HepG2 (cell line): ENCODE measurements around the gene IRF3. TPM values are rescaled to one million over a fixed set of nuclear protein-coding genes. Genes with fewer than 3 reads are reported as not detected.
A peak's percentile ranks its signal among the peaks of the same experiment; 100 is the strongest.

ENCODE experiments used
- BHLHE40 ChIP-seq: IDR thresholded peaks from 2 replicates; pipeline ENCODE4 v1.6.1; 2011; ENCODE audit warnings: low read length, improper control_type of control experiment
- CREB3 ChIP-seq: sonication (generic); formaldehyde crosslinking; IDR thresholded peaks from 2 replicates; pipeline ENCODE4 v1.5.0; 2020; ENCODE audit warnings: missing genetic modification reagents
- GPN1 ChIP-seq: sonication (generic); formaldehyde crosslinking; IDR thresholded peaks from 2 replicates; pipeline ENCODE4 v1.5.1; 2020; ENCODE audit warnings: missing genetic modification reagents, borderline replicate concordance
- HDAC2 ChIP-seq: sonication (generic); formaldehyde crosslinking; IDR thresholded peaks from 2 replicates; pipeline ENCODE4 v1.4.0; 2020; ENCODE audit warnings: missing genetic modification reagents
- HOXA3 ChIP-seq: sonication (generic); formaldehyde crosslinking; IDR thresholded peaks from 2 replicates; pipeline ENCODE4 v1.5.0; 2020; ENCODE audit warnings: missing genetic modification reagents
- ISL2 ChIP-seq: sonication (generic); formaldehyde crosslinking; IDR thresholded peaks from 2 replicates; pipeline ENCODE4 v1.5.0; 2020; ENCODE audit warnings: missing genetic modification reagents
- JUNB ChIP-seq: sonication (generic); formaldehyde crosslinking; IDR thresholded peaks from 2 replicates; pipeline ENCODE4 v1.8.0; 2022; ENCODE audit warnings: missing genetic modification reagents, mild to moderate bottlenecking, borderline replicate concordance
- KAT2B ChIP-seq: fragments of 150-350 bp; IDR thresholded peaks from 2 replicates; pipeline ENCODE4 v1.6.1; 2014; ENCODE audit warnings: low read depth, low read length, borderline replicate concordance
- KMT2A ChIP-seq: sonication (generic); formaldehyde crosslinking; IDR thresholded peaks from 2 replicates; pipeline ENCODE4 v1.4.0; 2020; ENCODE audit warnings: missing genetic modification reagents
- PAWR ChIP-seq: sonication (generic); formaldehyde crosslinking; IDR thresholded peaks from 2 replicates; pipeline ENCODE4 v1.4.0; 2020; ENCODE audit warnings: missing genetic modification reagents, mild to moderate bottlenecking, borderline replicate concordance
- PAX8 ChIP-seq: sonication (generic); formaldehyde crosslinking; IDR thresholded peaks from 2 replicates; pipeline ENCODE4 v1.8.0; 2022; ENCODE audit warnings: mild to moderate bottlenecking, missing genetic modification reagents, borderline replicate concordance
- PCBP2 ChIP-seq: fragments of 200-400 bp; formaldehyde crosslinking; optimal IDR thresholded peaks from 2 replicates; pipeline ENCODE3; 2018; ENCODE audit warnings: low read length, low read depth; ENCODE audit not compliant: poor library complexity, severe bottlenecking
- RARG ChIP-seq: sonication (generic); formaldehyde crosslinking; IDR thresholded peaks from 2 replicates; pipeline ENCODE4 v1.4.0; 2020; ENCODE audit warnings: low read depth, mild to moderate bottlenecking, missing genetic modification reagents
- RFX5 ChIP-seq: IDR thresholded peaks from 2 replicates; pipeline ENCODE4 v1.6.1; 2011; ENCODE audit warnings: low read depth, low read length, improper control_type of control experiment
- RXRA ChIP-seq: sonication (generic); formaldehyde crosslinking; IDR thresholded peaks from 2 replicates; pipeline ENCODE4 v1.5.1; 2020; ENCODE audit warnings: missing genetic modification reagents
- SIN3B ChIP-seq: fragments of 150-350 bp; IDR thresholded peaks from 2 replicates; pipeline ENCODE4 v1.6.1; 2014; ENCODE audit warnings: low read length
- SNRNP70 ChIP-seq: fragments of 200-400 bp; formaldehyde crosslinking; IDR thresholded peaks from 2 replicates; pipeline ENCODE4 v1.6.1; 2017; ENCODE audit warnings: mild to moderate bottlenecking, low read depth, low read length, moderate library complexity
- U2AF2 ChIP-seq: fragments of 200-400 bp; formaldehyde crosslinking; IDR thresholded peaks from 2 replicates; pipeline ENCODE4 v1.6.1; 2017; ENCODE audit warnings: low read depth, mild to moderate bottlenecking, low read length
- ZC3H4 ChIP-seq: sonication (generic); formaldehyde crosslinking; IDR thresholded peaks from 2 replicates; pipeline ENCODE4 v1.4.0; 2020; ENCODE audit warnings: missing genetic modification reagents, borderline replicate concordance
- ZNF143 ChIP-seq: sonication (generic); formaldehyde crosslinking; IDR thresholded peaks from 2 replicates; pipeline ENCODE4 v1.4.0; 2020; ENCODE audit warnings: missing genetic modification reagents
- ZNF17 ChIP-seq: sonication (generic); formaldehyde crosslinking; IDR thresholded peaks from 2 replicates; pipeline ENCODE4 v1.5.0; 2020; ENCODE audit warnings: mild to moderate bottlenecking, missing genetic modification reagents
- ZNF225 ChIP-seq: sonication (generic); formaldehyde crosslinking; IDR thresholded peaks from 2 replicates; pipeline ENCODE4 v1.4.0; 2020; ENCODE audit warnings: mild to moderate bottlenecking, missing genetic modification reagents
- ZNF24 ChIP-seq: fragments of 450-650 bp; IDR thresholded peaks from 2 replicates; pipeline ENCODE4 v1.6.1; 2017; ENCODE audit warnings: antibody characterized with exemption, mild to moderate bottlenecking
- ZNF292 ChIP-seq: sonication (generic); formaldehyde crosslinking; IDR thresholded peaks from 2 replicates; pipeline ENCODE4 v1.8.1; 2022; ENCODE audit warnings: mild to moderate bottlenecking, low read depth, missing genetic modification reagents, borderline replicate concordance
- ZNF382 ChIP-seq: sonication (generic); formaldehyde crosslinking; IDR thresholded peaks from 2 replicates; pipeline ENCODE4 v1.5.0; 2020; ENCODE audit warnings: missing genetic modification reagents, mild to moderate bottlenecking, borderline replicate concordance
- ZNF605 ChIP-seq: sonication (generic); formaldehyde crosslinking; IDR thresholded peaks from 2 replicates; pipeline ENCODE4 v1.8.0; 2022; ENCODE audit warnings: mild to moderate bottlenecking, missing genetic modification reagents
- ZNF839 ChIP-seq: sonication (generic); formaldehyde crosslinking; IDR thresholded peaks from 2 replicates; pipeline ENCODE4 v1.4.0; 2020; ENCODE audit warnings: missing genetic modification reagents, mild to moderate bottlenecking, borderline replicate concordance
- ZNF883 ChIP-seq: sonication (generic); formaldehyde crosslinking; IDR thresholded peaks from 2 replicates; pipeline ENCODE4 v1.5.1; 2020; ENCODE audit warnings: mild to moderate bottlenecking, missing genetic modification reagents; ENCODE audit errors: not compliant biosample characterization
- polyA plus RNA-seq, 8 experiments: library from polyadenylated mRNA; depleted of rRNA in 3 of 8; stranded (reverse) in 7 of 8; unstranded in 1 of 8; fragments of >200 nt; fragmentation: Illumina TruSeq in 4 of 8; extraction: Trizol in 4 of 8; gene quantifications; 2 replicates each; pipeline versions ENCODE4 v1.2.1 to v1.2.3, GENCODE V29; 2011 to 2016; ENCODE audit warnings: low read depth in 4 of 8, missing spikeins in 1 of 8, mixed read lengths in 1 of 8; ENCODE audit not compliant: insufficient read depth in 1 of 8
- total RNA-seq, 5 experiments: library from RNA; depleted of rRNA; stranded (reverse); fragments of >200 nt; fragmentation: Illumina TruSeq; extraction: Trizol; gene quantifications; 2 replicates each; pipeline ENCODE4 v1.2.3, GENCODE V29; 2016; ENCODE audit warnings: low read depth in 1 of 5
- TF ChIP-seq, protein P1 (sequence below): sonication (generic); formaldehyde crosslinking; IDR thresholded peaks from 2 replicates; pipeline ENCODE4 v1.9.0; 2021; ENCODE audit warnings: missing genetic modification reagents, mild to moderate bottlenecking, borderline replicate concordance

IRF3 gene
- total and polyA plus RNA-seq, 2 of the 13 experiments (the other 11 are each of a cell fraction or from before 2014, with no cell fraction given): 61.9 to 65.5 TPM

- TF ChIP-seq ZNF839 (CRISPR knock-in tag) (no peak), KMT2A (CRISPR knock-in tag) (no peak; the same call in 1 of the 2 replicates), ZNF225 (CRISPR knock-in tag) (peak; percentile 62; the same call in 1 of the 2 replicates), ZNF143 (0 out of 2 replicates have a peak, but pooled peaks have one; percentile 64), KAT2B (no peak), BHLHE40 (no peak; the same call in none of the 2 replicates), ZC3H4 (CRISPR knock-in tag) (no peak), HOXA3 (CRISPR knock-in tag) (peak; percentile 85), JUNB (CRISPR knock-in tag) (no peak), RFX5 (no peak), U2AF2 (no peak), HDAC2 (CRISPR knock-in tag) (peak; percentile 48; the same call in 1 of the 2 replicates), PAX8 (CRISPR knock-in tag) (peak; percentile 56; the same call in 1 of the 2 replicates), PCBP2 (no peak), RXRA (0 out of 2 replicates have a peak, but pooled peaks have one; percentile 30), ZNF382 (CRISPR knock-in tag) (no peak), PAWR (CRISPR knock-in tag) (no peak), ZNF17 (CRISPR knock-in tag) (no peak), SIN3B (no peak), ZNF883 (peak; percentile 53), ZNF24 (no peak), ZNF605 (CRISPR knock-in tag) (peak; percentile 29; the same call in 1 of the 2 replicates), RARG (no peak), CREB3 (no peak), SNRNP70 (no peak), GPN1 (CRISPR knock-in tag) (no peak), ISL2 (CRISPR knock-in tag) (peak; percentile 54), ZNF292 (no peak)
- TF ChIP-seq, protein P1, sequence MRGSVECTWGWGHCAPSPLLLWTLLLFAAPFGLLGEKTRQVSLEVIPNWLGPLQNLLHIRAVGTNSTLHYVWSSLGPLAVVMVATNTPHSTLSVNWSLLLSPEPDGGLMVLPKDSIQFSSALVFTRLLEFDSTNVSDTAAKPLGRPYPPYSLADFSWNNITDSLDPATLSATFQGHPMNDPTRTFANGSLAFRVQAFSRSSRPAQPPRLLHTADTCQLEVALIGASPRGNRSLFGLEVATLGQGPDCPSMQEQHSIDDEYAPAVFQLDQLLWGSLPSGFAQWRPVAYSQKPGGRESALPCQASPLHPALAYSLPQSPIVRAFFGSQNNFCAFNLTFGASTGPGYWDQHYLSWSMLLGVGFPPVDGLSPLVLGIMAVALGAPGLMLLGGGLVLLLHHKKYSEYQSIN: no peak
These were observed 11.7 kb upstream of the IRF3 start, which contains the start of gene PRMT1 (continued) for GRCh38 chr19:49677231-49677900.
